ENCODE data around the gene SCCPDH.
"Not testable (repeated sequence)": the region's sequence is repeated elsewhere in the genome, so short reads cannot be mapped to it uniquely, and the experiment has no call there.

The SCCPDH gene

GRCh38 chr1:246724016-246724730 lies at the start of gene SCCPDH:
TSS of gene SCCPDH (plus strand) at chr1:246724409. CDS start at chr1:246724423, 14 bp downstream.
- DNase-seq (ENCODE audit: low read depth) = peak; percentile 24

GRCh38 chr1:246677842-246678241 lies 46.4 kb upstream of the SCCPDH start:
- DNase-seq (ENCODE audit: low read depth) = no peak

- DNase-seq (ENCODE audit: low read depth) = no peak
These were observed 45.1 kb upstream of the SCCPDH start for GRCh38 chr1:246678816-246679793.

GRCh38 chr1:246679794-246680177 lies 44.4 kb upstream of the SCCPDH start:
- no peak for DNase-seq (ENCODE audit: low read depth)

GRCh38 chr1:246680190-246680589 lies 44.0 kb upstream of the SCCPDH start:
- no peak for DNase-seq (ENCODE audit: low read depth)

- no peak for DNase-seq (ENCODE audit: low read depth)
These were observed 43.5 kb upstream of the SCCPDH start for GRCh38 chr1:246680696-246681130.

GRCh38 chr1:246681900-246682895 lies 42.0 kb upstream of the SCCPDH start:
- DNase-seq (ENCODE audit: low read depth) = no peak

GRCh38 chr1:246683521-246683920 lies 40.7 kb upstream of the SCCPDH start:
- DNase-seq (ENCODE audit: low read depth) = no peak

- DNase-seq (ENCODE audit: low read depth) = no peak
These were observed 37.2 kb upstream of the SCCPDH start for GRCh38 chr1:246687002-246687401.

- no peak for DNase-seq (ENCODE audit: low read depth)
These were observed 34.7 kb upstream of the SCCPDH start for GRCh38 chr1:246689409-246690008.

- DNase-seq (ENCODE audit: low read depth) = no peak
These were observed 34.1 kb upstream of the SCCPDH start for GRCh38 chr1:246690100-246690499.

GRCh38 chr1:246691622-246692495 lies 32.4 kb upstream of the SCCPDH start:
- no peak for DNase-seq (ENCODE audit: low read depth)

GRCh38 chr1:246694213-246694895 lies 29.9 kb upstream of the SCCPDH start:
- DNase-seq (ENCODE audit: low read depth) = not testable (repeated sequence)

GRCh38 chr1:246695136-246695535 lies 29.1 kb upstream of the SCCPDH start:
- DNase-seq (ENCODE audit: low read depth) = no peak

- DNase-seq (ENCODE audit: low read depth) = no peak
These were observed 28.5 kb upstream of the SCCPDH start for GRCh38 chr1:246695666-246696065.

GRCh38 chr1:246698466-246699094 lies 25.6 kb upstream of the SCCPDH start:
- no peak for DNase-seq (ENCODE audit: low read depth)

GRCh38 chr1:246699095-246699735 lies 25.0 kb upstream of the SCCPDH start:
- DNase-seq (ENCODE audit: low read depth) = peak; percentile 63

GRCh38 chr1:246703581-246703980 lies 20.6 kb upstream of the SCCPDH start:
- DNase-seq (ENCODE audit: low read depth) = no peak

GRCh38 chr1:246705368-246705767 lies 18.8 kb upstream of the SCCPDH start:
- DNase-seq (ENCODE audit: low read depth) = no peak
